ENCODE results near the gene DDX3X. TPM values are rescaled to one million over a fixed set of nuclear protein-coding genes. Genes with fewer than 3 reads are reported as not detected.
"Not testable (repeated sequence)": the region's sequence is repeated elsewhere in the genome, so short reads cannot be mapped to it uniquely, and the experiment has no call there.

The DDX3X gene
- polyA plus RNA-seq, 1 donor, result 161 TPM

GRCh38 chrX:41371575-41371974 lies 37.6 kb downstream of the DDX3X start:
- not testable (repeated sequence) for DNase-seq (ENCODE audit: low read depth)

- DNase-seq (ENCODE audit: low read depth), result no peak
These were observed 40.1 kb downstream of the DDX3X start for GRCh38 chrX:41373989-41374606.

- DNase-seq (ENCODE audit: low read depth), result no peak
These were observed 43.7 kb downstream of the DDX3X start for GRCh38 chrX:41377624-41378023.

GRCh38 chrX:41381685-41382084 lies 47.7 kb downstream of the DDX3X start:
- no peak for DNase-seq (ENCODE audit: low read depth)

- no peak for DNase-seq (ENCODE audit: low read depth)
These were observed 49.0 kb downstream of the DDX3X start for GRCh38 chrX:41382714-41383645.

- no peak for DNase-seq (ENCODE audit: low read depth)
These were observed 50.2 kb downstream of the DDX3X start for GRCh38 chrX:41384051-41384705.

- DNase-seq (ENCODE audit: low read depth), result no peak
These were observed 52.4 kb downstream of the DDX3X start for GRCh38 chrX:41386222-41386990.

- DNase-seq (ENCODE audit: low read depth), result no peak
These were observed 54.6 kb downstream of the DDX3X start for GRCh38 chrX:41388543-41388942.

GRCh38 chrX:41389311-41389888 lies 55.4 kb downstream of the DDX3X start:
- DNase-seq (ENCODE audit: low read depth), result no peak

GRCh38 chrX:41390576-41390975 lies 56.6 kb downstream of the DDX3X start:
- DNase-seq (ENCODE audit: low read depth), result not testable (repeated sequence)

- no peak for DNase-seq (ENCODE audit: low read depth)
These were observed 57.6 kb downstream of the DDX3X start for GRCh38 chrX:41391606-41392005.

- no peak for DNase-seq (ENCODE audit: low read depth)
These were observed 60.3 kb downstream of the DDX3X start for GRCh38 chrX:41394293-41394692.

GRCh38 chrX:41397219-41397618 lies 63.3 kb downstream of the DDX3X start:
- no peak for DNase-seq (ENCODE audit: low read depth)

GRCh38 chrX:41397768-41398167 lies 63.8 kb downstream of the DDX3X start:
- DNase-seq (ENCODE audit: low read depth), result no peak

GRCh38 chrX:41402556-41402955 lies 68.6 kb downstream of the DDX3X start:
- DNase-seq (ENCODE audit: low read depth), result not testable (repeated sequence)

- no peak for DNase-seq (ENCODE audit: low read depth)
These were observed 71.6 kb downstream of the DDX3X start for GRCh38 chrX:41405551-41405950.

- no peak for DNase-seq (ENCODE audit: low read depth)
These were observed 72.2 kb downstream of the DDX3X start for GRCh38 chrX:41406201-41406600.

GRCh38 chrX:41407816-41408215 lies 73.9 kb downstream of the DDX3X start:
- DNase-seq (ENCODE audit: low read depth), result no peak

- DNase-seq (ENCODE audit: low read depth), result no peak
These were observed 74.6 kb downstream of the DDX3X start for GRCh38 chrX:41408576-41408975.

GRCh38 chrX:41409006-41409405 lies 75.0 kb downstream of the DDX3X start:
- no peak for DNase-seq (ENCODE audit: low read depth)

GRCh38 chrX:41411222-41411621 lies 77.3 kb downstream of the DDX3X start:
- not testable (repeated sequence) for DNase-seq (ENCODE audit: low read depth)
